GM21717 (cell line): ENCODE measurements around the gene GALNT10.
A peak's percentile ranks its signal among the peaks of the same experiment; 100 is the strongest.

Experiments used
- ATAC-seq: cut with Tn5 transposase; IDR thresholded peaks from one replicate; pipeline ENCODE4 v1.9.1; 2021; ENCODE audit warnings: mild to moderate bottlenecking, moderate library complexity; ENCODE audit not compliant: unreplicated experiment

Gene GALNT10

DNA sequence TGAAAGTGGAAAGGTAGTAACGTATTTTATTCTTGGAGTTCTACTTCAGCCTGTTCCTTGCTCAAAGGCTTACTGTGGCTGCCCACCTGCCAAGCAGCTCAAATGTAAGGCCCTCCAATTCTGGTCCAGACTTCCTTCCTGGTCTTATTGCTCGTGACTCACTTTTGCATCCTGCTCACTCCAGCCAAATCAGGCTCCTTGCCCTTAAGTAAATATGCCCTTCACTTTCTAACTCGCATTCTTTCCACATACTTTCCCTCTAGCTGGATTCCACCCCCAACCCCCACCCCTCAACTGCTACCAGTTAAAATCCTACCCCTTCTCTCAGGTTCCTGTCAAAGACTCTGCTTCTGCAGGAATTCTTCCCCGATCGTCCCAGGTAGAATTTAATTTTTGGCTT is 96.6 kb downstream of the GALNT10 start:
- no peak for ATAC-seq

DNA sequence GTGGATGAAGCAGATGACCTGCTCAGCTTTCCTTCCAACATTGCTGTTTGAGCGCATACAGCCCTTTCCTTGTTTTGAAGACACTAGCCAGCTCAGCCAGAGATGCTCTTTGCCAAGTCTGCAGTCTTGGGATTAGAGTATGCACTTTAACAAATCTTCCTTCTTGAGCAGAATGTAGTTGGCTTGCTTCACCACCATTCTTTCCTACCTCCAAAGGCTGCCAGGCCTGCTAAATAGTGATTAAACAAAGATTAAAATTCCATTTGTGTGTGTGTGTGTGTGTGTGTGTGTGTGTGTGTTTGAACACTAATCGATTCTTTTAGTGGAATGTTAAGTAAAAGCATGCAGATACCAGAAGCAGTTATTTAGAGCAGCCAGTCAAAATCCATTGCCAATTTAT is 97.6 kb downstream of the GALNT10 start:
- no peak for ATAC-seq

- no peak for ATAC-seq
These were observed 101.4 kb downstream of the GALNT10 start for GRCh38 chr5:154291917-154292316.

DNA sequence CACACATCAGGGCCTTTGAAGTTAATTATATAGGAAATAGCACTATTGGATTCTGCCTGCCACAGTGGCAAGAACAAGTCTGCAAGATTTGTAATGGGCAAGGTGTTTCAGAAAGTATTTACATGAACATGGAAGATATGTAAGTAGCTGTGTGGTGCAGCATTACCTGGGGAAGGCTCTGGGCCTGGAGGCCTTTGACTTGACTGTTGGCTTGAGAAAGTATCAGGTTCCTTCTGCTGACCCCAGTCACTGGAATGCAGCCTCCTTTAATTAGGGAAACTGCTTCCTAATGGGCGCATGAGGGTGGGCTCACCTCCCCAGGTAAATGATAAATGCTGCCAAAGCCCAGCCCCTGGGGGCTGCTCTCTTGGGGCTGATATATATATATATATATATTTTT is 102.7 kb downstream of the GALNT10 start:
- no peak for ATAC-seq

GRCh38 chr5:154295551-154295950 is 105.0 kb downstream of the GALNT10 start:
- ATAC-seq: no peak

DNA sequence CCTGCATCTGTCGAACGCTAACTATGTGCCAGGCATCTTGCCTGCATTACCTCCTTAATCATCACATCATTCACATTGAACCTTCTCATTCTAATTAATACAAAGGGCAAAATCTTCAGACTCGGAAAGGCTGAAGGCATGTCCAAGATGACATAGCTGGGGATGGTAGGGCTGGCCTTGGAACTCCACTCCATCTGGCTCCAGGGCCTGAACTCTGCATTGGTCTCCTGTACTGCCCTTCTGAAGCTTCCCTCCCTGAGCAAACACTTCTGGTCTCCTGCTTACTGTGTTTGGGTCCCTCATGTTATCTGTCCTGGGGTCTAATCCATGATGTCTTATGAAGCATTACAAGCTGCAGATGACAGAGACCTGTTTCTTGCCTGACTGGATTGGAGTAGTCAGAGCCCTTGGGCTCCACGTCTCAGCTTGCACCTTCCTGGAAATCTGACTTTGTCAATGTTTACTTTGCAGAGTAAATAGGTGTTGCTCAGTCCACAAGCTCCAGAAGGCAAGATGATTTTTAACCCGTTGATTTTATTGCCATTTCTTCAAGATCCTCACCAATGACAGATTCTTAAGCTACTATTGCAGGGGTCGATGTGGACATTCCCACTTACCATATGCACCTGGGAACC is 106.1 kb downstream of the GALNT10 start:
- no peak for ATAC-seq

GRCh38 chr5:154298065-154298464 is 107.5 kb downstream of the GALNT10 start:
- no peak for ATAC-seq

DNA sequence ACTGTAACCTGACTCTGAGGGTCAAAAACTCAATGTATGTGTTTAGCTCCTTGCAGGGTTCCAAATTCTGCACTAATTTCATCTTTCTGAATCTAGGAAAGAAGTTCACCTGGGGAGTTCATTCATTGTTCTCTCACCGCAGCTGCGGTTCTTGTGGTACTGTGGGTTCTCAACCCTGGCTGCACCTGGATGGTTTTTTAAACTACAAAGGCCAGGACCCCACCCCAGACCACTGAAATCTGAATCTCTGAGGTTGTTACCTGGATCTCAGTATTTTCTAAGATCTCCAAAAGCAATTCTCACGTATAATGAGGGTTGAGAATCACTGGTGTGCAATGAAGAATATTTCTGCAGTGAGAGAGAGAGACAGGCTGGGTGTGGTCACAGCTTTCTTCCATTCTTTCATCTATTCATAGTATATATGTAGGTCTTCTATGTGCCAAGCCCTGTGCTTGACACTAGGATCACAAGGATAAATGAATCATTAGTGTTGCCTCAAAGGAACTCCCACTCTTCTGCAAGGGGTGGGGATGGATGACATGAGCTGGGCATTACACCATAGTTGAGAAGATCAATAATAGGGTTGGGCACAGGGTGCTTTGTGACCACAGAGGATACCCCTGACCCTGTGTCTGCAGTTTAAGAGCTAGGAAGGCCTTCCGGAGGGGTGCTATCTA is 109.8 kb downstream of the GALNT10 start:
- no peak for ATAC-seq

DNA sequence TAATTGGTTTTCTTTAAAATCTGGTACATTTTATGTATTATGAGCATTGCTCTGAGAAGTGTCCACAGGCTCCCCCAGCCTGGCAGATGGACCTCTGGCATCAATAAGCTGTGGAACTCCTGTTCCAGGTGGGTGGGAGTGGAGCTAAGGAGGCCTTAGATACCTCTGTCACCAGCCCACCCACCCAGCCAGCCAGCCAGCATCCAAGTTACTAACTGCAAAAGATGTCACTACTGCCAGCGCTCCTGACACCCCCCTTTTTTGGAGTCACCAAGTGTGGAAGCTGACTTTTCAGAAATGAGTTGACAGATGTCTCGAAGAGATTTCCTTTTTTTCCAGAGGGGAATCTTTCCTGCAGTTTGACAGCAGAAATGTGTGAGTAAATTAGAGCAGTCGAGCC is 111.2 kb downstream of the GALNT10 start:
- ATAC-seq: no peak

DNA sequence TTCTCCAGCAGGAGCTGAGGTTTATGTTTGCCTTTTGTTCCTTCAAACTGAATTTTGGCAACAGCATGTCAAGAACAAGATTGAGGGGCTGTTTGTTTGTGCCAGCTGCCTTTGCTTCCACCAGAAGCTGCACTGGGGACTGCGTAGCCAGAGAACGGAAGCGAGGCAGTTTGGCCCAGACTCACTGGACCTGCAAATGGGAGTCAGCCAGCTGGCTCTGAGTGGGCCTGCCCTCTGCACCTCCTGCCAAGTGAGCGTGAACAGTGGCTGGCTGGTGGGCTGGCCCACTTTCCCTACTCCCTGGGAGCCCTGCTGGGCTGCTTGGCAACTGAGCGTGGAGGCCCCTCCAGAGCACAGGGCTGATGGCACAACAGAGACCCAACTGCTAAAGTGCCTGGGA is 111.6 kb downstream of the GALNT10 start:
- no peak for ATAC-seq

DNA sequence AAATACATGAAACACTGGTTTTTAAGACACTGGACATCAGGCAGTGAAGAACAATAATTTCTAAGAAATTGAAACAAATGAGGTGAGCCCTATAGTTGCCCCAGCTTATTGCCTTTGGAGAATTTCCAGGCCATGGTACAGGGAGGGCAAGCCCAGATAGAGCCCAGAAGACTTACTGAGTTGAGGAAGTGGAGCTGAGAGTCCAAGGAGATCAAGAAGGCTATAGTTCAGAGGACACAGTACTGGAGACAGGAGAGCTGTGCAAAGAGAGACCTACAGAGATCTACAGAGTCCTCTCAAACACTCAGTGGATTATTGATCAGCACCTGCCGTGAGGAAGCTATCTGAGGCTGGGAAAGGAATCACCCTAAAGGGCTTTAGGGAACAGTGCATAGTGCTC is 112.6 kb downstream of the GALNT10 start:
- no peak for ATAC-seq

DNA sequence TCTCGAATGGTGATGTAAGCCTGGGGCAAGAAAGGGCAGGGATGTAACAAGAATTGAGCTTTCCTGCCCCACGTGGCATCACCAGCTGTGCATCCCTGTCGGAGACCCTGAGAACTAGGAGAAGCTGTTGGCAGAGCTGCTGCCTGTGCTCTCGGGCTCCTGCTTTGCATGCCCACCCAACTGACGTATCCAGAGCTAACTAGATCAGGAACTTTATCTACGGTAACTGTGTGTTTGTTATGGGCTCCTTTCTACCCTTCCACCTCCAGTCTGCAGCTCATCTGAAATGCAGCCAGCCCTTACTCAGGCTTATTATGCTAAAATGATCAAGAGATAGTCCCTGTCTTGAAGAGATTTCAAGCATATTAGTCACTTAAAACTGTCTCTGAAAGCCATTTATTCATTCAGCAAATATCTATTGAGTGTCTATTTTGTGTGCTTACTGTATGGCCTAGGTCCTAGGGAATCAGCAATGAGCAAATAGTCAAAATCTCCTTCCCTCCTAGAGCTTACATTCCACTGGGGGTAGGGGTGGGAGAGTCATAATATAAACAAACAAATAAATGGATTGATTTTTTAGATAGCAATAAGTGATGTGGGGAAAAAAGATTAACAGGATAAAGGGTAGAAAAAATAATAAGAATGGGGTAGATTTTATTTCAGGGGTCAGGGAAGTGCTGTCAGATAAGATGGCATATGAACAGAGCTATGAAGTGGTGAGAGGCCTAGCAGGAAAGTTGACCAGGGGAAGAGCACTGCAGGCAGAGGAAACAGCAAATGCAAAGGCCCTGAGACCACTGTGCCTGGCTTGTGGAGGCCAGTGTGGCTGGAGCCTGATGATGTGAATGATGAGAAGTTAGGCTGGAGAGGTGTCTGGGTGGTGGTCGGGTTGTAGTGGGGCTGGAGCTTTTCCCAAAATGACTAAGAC is 118.2 kb downstream of the GALNT10 start:
- ATAC-seq: no peak

DNA sequence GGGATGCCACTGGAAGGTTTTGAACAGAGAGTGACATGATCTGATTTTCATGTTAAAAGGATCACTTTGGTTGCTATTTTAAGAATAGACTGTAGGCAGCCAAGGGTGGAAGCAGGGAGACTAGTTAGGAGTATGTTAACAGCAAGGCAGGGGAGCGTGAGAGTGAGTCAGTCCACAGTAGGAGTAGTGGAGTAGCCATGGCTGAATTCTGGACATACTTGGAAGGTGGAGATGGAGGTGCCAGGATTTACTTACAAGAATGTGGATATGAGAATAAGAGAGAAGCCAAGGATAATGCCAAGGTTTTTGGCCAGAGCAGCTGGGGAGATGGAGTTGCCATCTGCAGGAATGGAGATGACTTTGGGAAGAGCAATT is 118.8 kb downstream of the GALNT10 start:
- no peak for ATAC-seq

GRCh38 chr5:154309805-154310204 is 119.3 kb downstream of the GALNT10 start:
- ATAC-seq: no peak

DNA sequence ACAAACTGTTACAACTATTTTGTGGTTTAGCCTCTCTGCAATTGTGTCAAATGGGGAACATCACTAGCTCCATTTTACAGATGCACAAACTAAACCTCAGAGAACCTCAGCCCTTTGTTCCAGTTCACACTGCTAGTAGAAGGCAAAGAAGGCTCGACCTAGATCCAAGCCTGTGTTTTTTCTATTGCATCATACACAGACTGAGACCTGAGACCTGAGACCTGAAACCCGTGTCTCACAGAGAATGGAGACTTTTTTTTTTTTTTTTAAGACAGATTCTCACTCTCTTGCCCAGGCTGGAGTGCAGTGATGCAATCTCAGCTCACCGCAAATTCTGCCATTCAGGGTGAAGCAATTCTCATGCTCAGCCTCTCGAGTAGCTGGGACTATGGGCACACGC is 120.8 kb downstream of the GALNT10 start:
- ATAC-seq: peak; percentile 51

DNA sequence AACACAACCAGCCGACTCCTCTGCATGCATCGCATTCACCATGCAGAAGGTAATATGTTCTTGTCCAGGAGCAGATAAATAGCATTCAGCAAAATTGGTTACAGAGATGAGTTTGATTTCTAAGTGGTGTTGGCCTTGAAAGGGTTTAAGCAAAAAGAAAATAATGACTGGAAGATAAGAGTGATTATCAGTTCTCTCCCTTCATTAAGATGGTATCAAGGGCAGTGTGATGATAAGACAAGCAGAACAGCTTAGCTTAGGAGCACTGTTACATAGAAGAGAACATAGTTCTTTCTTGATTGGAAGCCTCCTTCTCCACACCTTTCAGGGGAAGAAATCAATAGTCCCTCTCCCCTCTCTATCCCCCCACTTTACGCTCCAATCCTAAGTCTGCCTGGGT is 121.5 kb downstream of the GALNT10 start:
- ATAC-seq: no peak

GRCh38 chr5:154312576-154312975 is 122.0 kb downstream of the GALNT10 start:
- ATAC-seq: no peak

DNA sequence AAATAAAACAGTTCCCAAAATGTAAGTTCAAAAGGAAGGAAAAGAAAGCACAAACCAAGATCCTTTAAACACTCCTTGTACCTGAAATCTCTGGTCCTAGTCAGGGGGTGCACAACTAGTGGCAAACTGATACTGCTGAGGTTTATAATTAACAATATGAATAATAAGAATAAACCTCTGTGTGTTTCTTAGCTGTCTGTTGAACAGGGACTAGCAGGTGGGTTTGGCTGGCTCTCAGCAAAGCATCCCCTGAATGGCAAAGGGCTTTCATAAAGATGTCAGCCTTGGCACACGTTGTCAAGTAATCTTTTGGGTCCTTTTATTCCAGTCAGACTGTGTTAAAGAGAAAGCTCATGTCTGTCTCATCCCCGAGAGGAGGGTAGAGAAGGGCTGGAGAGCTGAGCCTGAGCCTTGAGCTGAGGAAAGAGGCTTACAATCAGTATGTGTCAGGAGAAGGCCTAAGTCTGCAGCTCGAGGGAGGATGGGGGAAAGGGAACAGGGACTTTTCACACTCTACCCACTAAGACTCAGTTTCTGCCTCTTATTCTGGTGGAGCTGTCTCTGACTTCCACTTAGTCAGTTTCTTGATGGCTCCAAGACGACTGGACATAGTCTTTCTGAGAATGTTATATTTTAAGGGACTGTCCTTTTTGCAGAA is 123.0 kb downstream of the GALNT10 start:
- ATAC-seq: no peak

GRCh38 chr5:154315196-154315595 is 124.7 kb downstream of the GALNT10 start:
- ATAC-seq: no peak

GRCh38 chr5:154315756-154316155 is 125.2 kb downstream of the GALNT10 start:
- ATAC-seq: no peak

GRCh38 chr5:154316223-154316935 is 125.8 kb downstream of the GALNT10 start:
- ATAC-seq: no peak
